Activated CD4-positive, alpha-beta T cell treated with anti-CD3 and anti-CD28 coated beads, Interleukin-2, amount 50 U/mL, for 16 hours (primary cell): ENCODE data around the gene NKX2-4.

Experiments used
- DNase-seq: peaks from one replicate; pipeline ENCODE4 v3.0.0-alpha.2; 2020

The NKX2-4 gene

DNA sequence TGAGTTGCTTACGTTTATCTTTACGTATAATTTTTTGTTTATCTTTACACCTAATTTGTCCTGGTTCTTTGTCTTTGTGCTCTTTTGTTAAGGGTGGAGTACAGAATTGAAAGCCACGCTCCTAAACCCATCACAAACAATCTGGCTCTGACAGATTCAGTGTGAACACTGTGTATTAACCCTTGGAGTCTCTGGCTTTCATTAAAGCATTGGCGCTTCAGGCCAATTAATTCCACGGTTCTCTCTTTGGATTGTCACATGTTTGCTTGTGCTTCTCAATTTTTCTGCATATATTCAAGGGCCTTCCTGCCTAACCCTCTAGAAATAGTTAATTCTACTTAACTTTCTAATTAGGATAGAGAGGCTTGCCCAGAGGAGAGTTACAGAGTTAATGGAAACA lies 38.6 kb downstream of the NKX2-4 start:
- no peak for DNase-seq

DNA sequence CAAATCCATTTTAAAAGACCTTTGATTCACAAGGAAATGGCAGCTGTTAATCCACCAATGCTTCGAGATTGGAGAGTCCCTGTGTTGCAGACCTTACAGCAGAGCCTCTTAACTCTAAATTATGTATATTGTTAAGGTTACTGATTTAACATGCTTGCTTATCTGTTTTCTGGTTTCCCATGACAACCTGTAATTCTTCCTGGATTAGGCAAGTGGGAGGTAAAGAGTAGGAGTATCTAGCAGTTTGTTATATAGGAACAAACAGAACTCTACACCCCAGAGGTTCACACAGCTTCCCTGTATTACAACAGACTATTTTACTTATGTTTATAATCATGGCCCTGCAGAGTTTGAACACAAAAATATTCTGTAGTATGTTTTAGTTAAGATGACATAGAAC lies 39.5 kb downstream of the NKX2-4 start:
- no peak for DNase-seq

DNA sequence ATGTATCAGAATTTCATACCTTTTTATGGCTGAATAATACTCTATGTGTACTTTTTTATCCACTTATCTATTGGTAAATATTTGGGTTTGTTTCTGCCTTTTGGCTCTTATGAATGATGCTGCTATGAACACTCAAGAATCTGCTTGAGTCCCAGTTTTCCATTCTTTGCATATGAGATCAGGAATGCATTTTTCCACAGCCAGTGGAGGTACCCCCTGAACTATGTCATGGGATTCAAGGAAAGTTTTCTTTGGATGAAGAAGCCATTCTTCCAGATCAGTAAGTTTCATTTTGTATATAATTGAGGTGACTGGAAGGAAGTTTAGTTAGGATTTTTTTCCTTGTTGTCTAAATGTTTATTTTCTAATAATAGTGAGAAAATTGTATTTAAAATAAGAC lies 40.9 kb downstream of the NKX2-4 start:
- no peak for DNase-seq

DNA sequence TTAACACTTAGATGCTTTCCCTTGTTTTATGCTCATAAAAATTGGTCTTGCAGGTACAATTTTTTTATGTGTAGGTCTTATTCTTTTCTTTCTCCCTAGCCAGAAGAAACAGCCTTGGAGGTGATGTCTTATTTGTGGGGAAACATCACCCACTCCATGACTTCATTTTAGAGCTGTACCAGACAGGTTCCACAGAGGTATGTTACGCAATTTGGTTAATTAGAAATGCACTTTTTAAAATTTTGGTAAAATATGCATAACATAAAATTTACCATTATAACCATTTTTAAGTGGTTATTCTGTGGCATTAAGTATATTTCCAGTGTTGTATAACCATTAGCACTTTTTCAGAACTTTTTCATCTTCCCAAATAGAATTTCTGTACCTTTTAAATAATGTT lies 41.3 kb downstream of the NKX2-4 start:
- no peak for DNase-seq

DNA sequence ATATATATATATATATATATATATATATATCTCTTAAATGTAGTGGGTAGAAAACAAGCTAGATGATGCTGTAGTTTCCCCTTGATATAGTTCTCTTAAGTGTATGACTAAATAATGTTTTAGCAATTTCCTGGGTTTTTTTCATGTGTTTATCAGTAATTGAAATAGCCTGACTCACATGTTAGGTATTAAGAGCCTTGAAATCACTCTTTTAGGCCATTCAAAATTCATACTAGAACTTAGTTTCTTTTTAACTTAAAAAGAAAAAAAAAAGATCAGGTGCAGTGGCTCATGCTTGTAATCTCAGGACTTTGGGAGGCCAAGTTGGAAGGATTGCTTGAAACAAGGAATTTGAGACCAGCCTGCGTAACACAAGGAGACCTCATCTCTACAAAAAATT lies 44.1 kb downstream of the NKX2-4 start:
- no peak for DNase-seq

DNA sequence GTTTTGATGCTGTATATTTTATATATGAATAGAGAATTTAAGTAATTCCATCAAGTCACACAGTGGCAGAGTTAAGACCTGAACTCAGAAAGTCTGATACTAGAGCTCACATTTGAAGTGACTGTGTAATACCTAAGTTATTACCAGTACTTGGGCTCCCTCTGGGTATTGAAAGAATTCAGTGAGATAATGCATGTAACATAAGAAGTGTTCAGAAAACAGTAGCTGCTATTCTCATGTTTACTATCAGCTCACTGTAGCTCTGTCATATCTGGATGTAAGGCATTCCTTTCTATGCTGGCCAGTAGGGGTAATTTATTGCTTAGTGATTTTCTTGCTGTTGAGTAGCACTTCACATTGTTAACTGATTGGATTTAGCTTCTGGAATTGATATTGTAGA lies 44.6 kb downstream of the NKX2-4 start:
- no peak for DNase-seq
